ENCODE data around the gene FSIP1.

GRCh38 chr15:39613861-39614260, 168.8 kb downstream of the FSIP1 start:
- TF ChIP-seq, protein P1, sequence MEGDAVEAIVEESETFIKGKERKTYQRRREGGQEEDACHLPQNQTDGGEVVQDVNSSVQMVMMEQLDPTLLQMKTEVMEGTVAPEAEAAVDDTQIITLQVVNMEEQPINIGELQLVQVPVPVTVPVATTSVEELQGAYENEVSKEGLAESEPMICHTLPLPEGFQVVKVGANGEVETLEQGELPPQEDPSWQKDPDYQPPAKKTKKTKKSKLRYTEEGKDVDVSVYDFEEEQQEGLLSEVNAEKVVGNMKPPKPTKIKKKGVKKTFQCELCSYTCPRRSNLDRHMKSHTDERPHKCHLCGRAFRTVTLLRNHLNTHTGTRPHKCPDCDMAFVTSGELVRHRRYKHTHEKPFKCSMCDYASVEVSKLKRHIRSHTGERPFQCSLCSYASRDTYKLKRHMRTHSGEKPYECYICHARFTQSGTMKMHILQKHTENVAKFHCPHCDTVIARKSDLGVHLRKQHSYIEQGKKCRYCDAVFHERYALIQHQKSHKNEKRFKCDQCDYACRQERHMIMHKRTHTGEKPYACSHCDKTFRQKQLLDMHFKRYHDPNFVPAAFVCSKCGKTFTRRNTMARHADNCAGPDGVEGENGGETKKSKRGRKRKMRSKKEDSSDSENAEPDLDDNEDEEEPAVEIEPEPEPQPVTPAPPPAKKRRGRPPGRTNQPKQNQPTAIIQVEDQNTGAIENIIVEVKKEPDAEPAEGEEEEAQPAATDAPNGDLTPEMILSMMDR (IDR thresholded peaks at IDR 0.05): no peak
- no peak for TF ChIP-seq POLR2AphosphoS5 (IDR thresholded peaks at IDR 0.05)
- TF ChIP-seq POLR2A (IDR thresholded peaks at IDR 0.05): no peak
- no peak for TF ChIP-seq EP300 (IDR thresholded peaks at IDR 0.05)

Measured in sigmoid colon (tissue), 4 donors.